Gastrocnemius medialis (tissue), 4 donors: ENCODE results near the gene CHTF18.

Experiments
- CTCF ChIP-seq, 5 experiments: fragments of 450-650 bp in 3 of 5; fragments of 200-600 bp in 2 of 5; sonication (generic) in 2 of 5; IDR thresholded peaks in 4 of 5; conservative IDR thresholded peaks in 1 of 5; 1 replicate in 4 of 5; 2 replicates in 1 of 5; pipeline ENCODE4 v1.5.1; 2016 to 2019; ENCODE audit warnings: antibody characterized with exemption in 5 of 5, mild to moderate bottlenecking in 3 of 5, moderate library complexity in 3 of 5
- POLR2A ChIP-seq, 2 donors: fragments of 450-650 bp; IDR thresholded peaks; one replicate each; pipeline ENCODE4 v1.6.1; 2017; ENCODE audit warnings: antibody characterized with exemption in 2 of 2, mild to moderate bottlenecking in 2 of 2, moderate library complexity in 2 of 2

GRCh38 chr16:782766-783403, 5.5 kb upstream of the CHTF18 start:
- TF ChIP-seq CTCF (IDR thresholded peaks at IDR 0.05 in 4 of 5, conservative IDR thresholded peaks at IDR 0.05 in 1 of 5) (no peak), POLR2A (IDR thresholded peaks at IDR 0.05) (no peak)
